ENCODE results near the gene CSRNP3.

- TF ChIP-seq CTCF (IDR thresholded peaks at IDR 0.05 in 8 of 11, conservative IDR thresholded peaks at IDR 0.05 in 3 of 11) (no peak), POLR2A (IDR thresholded peaks at IDR 0.05) (no peak)
These were observed 29.1 kb upstream of the CSRNP3 start for GRCh38 chr2:165440367-165440766.

Data from spleen (tissue), 7 donors.